HG03064 (cell line): Measurements from ENCODE around the gene SRPK3.
"Not testable (repeated sequence)": the region's sequence is repeated elsewhere in the genome, so short reads cannot be mapped to it uniquely, and the experiment has no call there.

ENCODE experiments used
- ATAC-seq: cut with Tn5 transposase; IDR thresholded peaks from one replicate; pipeline ENCODE4 v1.9.1; 2021; ENCODE audit warnings: low read depth; ENCODE audit not compliant: unreplicated experiment

The SRPK3 gene

GRCh38 chrX:153744210-153745066 lies 36.4 kb upstream of the SRPK3 start:
- ATAC-seq, result no peak

DNA sequence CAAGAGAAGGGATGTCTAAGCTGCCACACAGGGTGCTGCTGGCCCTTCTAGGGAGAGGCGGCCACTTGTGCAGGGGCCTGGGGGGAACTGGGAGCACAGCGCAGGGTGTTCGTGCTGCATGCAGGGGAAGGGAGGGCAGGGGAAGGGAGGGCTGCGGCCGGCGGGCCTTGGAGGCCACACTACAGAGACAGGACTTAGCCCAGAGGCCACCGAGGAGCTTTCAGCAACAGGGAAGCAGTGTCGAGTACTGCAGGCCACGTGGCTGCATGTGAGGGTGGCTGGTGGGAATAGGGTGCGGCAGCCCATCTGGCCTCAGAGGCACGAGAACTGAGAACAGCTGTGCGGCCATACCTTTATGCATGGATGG lies 35.8 kb upstream of the SRPK3 start:
- ATAC-seq, result not testable (repeated sequence)

DNA sequence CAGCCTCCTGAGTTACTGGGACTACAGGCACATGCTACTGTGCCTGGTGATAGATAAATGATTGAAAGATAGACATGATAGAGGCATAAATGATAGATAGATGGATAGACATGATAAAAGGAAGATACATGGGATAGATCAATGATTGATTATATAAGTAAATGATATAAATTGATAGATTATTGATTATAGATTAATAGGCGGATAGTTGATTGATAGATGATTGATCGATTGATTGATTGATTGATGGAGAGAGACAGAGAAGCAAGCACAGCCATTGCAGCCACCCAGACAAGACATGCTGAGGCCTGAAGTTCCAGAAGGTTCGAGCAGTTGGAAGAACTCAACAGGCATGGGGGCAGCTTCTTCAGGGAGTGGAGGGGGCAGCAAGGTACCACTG lies 34.5 kb upstream of the SRPK3 start:
- ATAC-seq, result no peak

DNA sequence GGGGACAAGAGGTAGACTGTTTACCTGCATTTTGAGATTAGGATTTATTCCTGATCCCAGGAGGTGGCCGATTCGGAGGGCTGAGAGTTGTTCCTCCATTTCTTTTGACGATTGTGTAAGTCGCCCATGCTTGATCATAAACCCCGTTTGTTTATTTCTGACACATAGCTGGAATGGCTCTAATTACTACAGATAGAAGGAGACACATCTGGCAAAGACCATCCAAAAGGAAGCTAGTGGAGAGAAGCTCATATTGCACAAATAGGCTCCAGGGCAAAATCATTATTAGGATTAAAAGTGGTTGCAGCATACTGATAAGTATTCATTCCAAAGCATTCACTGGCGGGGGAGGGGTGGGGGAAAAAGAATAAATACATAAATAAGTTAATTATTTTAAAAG lies 33.9 kb upstream of the SRPK3 start:
- ATAC-seq, result not testable (repeated sequence)

DNA sequence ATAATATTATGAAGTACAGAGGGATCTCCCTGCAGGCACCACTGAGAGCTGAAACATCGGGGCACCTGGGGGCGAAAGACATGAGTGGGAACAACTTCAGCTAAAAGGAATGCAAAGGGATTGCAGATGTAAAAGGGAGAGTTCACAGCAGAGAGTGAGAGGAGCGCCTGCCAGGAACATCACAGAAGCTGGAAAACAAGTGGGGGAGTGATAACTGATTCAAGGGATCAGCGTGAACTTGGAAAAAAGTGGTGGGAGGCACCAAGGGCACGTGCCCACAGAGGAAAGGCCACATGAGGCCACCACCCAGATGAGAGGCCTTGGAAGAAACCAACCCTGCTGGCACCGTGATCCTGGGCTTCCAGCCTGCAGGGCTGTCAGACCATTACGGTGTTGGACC lies 31.8 kb upstream of the SRPK3 start:
- not testable (repeated sequence) for ATAC-seq

- no peak for ATAC-seq
Measured at GRCh38 chrX:153750127-153750774, 30.6 kb upstream of the SRPK3 start.

- no peak for ATAC-seq
Measured at GRCh38 chrX:153755136-153755535, 25.7 kb upstream of the SRPK3 start.

DNA sequence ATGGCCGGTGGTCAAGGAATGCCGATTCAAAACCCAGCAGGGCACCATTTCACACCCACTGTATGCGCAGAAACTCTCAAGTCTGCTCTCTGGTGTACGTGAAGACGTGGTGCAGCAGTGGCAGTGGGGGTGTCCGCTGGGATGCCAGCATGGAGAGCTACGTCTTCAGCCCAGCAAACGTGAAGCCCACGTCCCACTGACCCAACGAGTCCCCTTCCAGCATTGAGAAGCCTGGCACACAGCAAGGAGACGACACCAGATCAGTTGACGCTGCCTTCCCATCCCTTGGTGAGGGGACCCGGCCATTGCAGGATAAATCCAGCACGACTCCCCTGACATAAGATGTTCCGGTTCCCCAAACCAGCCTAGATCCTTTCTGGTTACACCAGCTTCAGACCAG lies 19.0 kb upstream of the SRPK3 start:
- ATAC-seq, result no peak

- no peak for ATAC-seq
Measured at GRCh38 chrX:153762626-153763173, 18.1 kb upstream of the SRPK3 start.

GRCh38 chrX:153763298-153763932 lies 17.4 kb upstream of the SRPK3 start:
- ATAC-seq, result no peak

- ATAC-seq, result no peak
Measured at GRCh38 chrX:153763989-153764755, 16.7 kb upstream of the SRPK3 start, which contains the start of gene PLXNB3. Gene PLXNB3 (plus strand): TSS chrX:153764249. CDS start chrX:153765536, 1,287 bp downstream.

GRCh38 chrX:153764786-153765137 lies 16.1 kb upstream of the SRPK3 start:
- ATAC-seq, result no peak

- no peak for ATAC-seq
Measured at GRCh38 chrX:153765138-153766079, 15.4 kb upstream of the SRPK3 start.

DNA sequence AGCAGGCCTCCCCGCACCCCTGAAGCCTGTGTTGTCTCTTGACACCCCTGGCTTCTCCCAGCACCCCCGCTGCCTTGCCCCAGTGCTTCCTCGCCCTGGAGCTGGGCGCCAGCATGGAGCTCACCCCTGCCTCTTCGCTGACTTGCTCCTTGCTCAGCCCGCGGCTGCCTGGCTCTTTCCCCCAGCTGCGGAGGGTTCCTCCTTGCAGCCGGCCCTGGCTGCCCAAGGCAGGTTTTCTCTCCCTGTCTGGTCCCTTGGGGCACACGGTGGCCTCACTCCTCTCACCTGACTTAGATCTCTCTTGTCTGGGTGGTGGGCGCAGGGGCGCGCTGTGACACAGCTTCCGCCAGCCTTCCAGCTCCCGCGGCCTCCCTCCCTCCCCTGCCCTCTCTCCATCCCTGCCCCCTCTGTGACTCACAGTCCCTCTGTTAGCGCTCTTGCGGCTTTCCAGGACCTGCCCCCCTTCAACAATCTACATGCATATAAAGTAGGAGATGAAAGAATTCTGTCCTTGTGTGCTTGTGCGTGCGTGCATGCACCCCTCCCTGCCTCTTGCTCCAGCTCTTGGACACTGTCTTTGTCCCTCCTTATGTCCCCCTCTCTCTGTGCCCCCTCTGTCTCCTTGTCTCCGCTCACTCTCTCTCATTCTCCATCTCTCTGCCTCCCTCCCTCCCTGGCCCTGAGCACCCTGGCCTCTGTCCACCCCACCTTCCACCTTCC lies 14.6 kb upstream of the SRPK3 start:
- ATAC-seq, result no peak

DNA sequence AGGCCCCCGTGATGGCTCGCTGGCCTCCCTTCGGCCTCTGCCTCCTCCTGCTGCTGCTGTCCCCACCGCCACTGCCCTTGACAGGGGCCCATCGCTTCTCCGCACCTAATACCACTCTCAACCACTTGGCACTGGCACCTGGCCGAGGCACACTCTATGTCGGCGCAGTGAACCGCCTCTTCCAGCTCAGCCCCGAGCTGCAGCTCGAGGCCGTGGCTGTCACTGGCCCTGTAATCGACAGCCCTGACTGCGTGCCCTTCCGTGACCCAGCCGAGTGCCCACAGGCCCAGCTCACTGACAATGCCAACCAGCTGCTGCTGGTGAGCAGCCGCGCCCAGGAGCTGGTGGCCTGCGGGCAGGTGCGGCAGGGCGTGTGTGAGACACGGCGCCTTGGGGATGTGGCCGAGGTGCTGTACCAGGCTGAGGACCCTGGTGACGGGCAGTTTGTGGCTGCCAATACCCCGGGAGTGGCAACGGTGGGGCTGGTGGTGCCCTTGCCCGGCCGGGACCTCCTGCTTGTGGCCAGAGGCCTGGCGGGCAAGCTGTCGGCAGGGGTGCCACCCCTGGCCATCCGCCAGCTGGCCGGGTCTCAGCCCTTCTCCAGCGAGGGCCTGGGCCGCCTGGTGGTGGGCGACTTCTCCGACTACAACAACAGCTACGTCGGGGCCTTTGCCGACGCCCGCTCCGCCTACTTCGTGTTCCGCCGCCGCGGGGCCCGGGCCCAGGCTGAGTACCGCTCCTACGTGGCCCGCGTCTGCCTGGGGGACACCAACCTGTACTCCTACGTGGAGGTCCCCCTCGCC lies 13.8 kb upstream of the SRPK3 start:
- ATAC-seq, result no peak

DNA sequence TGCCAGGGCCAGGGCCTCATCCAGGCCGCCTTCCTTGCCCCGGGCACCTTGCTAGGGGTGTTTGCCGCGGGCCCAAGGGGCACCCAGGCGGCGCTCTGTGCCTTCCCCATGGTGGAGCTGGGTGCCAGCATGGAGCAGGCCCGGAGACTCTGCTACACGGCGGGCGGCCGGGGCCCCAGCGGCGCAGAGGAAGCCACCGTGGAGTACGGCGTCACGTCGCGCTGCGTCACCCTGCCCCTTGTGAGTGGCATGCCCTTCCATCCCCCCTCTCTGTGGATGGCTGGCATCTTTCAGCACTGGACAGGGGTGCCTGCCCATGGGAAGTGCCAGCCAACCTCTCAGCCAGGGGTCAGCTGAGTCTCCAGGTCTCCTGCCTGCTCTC lies 13.2 kb upstream of the SRPK3 start:
- no peak for ATAC-seq

GRCh38 chrX:153768311-153769157 lies 12.3 kb upstream of the SRPK3 start:
- no peak for ATAC-seq
